Measurements from ENCODE around the gene ZNF124.
"Not testable (repeated sequence)": the region's sequence is repeated elsewhere in the genome, so short reads cannot be mapped to it uniquely, and the experiment has no call there.

ZNF124 gene

DNA sequence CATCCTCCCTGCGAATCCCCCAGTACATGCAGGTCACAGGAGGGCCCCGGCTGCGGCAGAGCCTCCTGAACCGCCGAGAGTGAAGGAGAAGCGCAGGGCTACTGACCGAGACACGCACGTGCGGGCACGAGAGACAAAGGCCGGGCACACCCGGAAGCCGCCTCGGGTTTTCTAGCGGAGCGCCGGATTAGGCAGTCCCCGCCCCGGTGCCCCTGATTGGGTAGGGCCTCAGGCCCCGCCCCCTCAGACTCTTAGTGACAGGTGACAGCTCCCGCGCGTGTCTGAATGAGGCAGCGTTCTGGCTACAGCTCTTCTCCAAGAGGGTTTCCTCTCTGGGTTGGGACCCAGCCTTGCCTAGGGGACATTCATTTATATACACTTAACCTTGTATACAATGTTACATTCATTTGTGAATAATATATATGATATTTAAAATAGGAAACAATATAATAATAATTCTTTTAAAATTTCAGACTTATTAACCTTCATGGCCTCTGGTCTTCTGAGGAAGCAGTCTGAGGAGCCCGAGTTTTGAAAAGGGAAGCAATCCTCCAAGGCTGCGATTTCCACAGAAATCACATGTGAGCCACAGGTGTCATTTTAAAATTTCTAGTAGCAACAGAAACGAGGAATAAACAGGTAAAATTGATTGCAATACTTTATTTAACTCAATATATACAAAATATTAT lies at the start of gene ZNF124:
Gene ZNF124, minus strand, starts transcription at position 146 of the 689 bp plus-strand sequence. Its CDS starts 143 bp downstream, at position 3.
- not testable (repeated sequence) for H3K4me3 Mint-ChIP-seq, H3K27me3 Mint-ChIP-seq, DNase-seq, H3K27ac Mint-ChIP-seq
- Mint-ChIP-seq H3K9me3 (peaks cover 21% of the 10 kb centered on the region), H3K4me1 (ENCODE audit: low read depth) (peaks cover 30% of the 10 kb centered on the region), H3K36me3 (ENCODE audit: low read depth) (peaks cover 32% of the 10 kb centered on the region)

- H3K36me3 Mint-ChIP-seq (ENCODE audit: low read depth); H3K4me1 Mint-ChIP-seq (ENCODE audit: low read depth); DNase-seq; H3K27ac Mint-ChIP-seq; H3K4me3 Mint-ChIP-seq: not testable (repeated sequence)
- Mint-ChIP-seq H3K9me3 (peaks cover 15% of the 10 kb centered on the region), H3K27me3 (peaks cover 14% of the 10 kb centered on the region)
Measured at GRCh38 chr1:247220280-247220679, 48.5 kb upstream of the ZNF124 start.

GRCh38 chr1:247218121-247218651 lies 46.4 kb upstream of the ZNF124 start:
- Mint-ChIP-seq H3K4me1 (ENCODE audit: low read depth) (peaks cover 15% of the 10 kb centered on the region), H3K9me3 (peaks cover 4% of the 10 kb centered on the region), H3K27ac (no peak overlapping the region), H3K4me3 (no peak overlapping the region), H3K27me3 (peaks cover 8% of the 10 kb centered on the region), H3K36me3 (ENCODE audit: low read depth) (no peaks in the 10 kb centered on the region)
- no peak for DNase-seq

DNA sequence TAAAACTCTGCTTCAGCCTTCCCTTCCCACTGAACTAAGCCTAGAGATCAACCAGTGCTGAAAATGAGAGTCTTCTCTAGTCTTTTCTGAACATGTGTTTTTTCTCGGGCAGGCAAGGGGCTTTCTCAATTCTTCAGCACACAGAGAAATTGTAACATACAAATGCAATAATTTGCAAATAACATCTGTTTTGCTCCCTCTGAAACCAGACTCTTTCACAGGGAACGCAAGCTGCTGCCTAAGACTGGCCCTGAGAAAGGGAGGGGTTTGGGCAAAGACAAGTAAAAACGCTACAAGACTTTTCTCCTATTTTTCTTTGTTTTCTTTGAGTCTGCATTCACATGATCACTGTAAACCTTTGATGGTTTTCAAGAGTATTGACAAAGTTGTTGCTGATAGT lies 44.4 kb upstream of the ZNF124 start:
- Mint-ChIP-seq H3K36me3 (ENCODE audit: low read depth) (no peaks in the 10 kb centered on the region), H3K27ac (no peak overlapping the region), H3K9me3 (no peaks in the 10 kb centered on the region), H3K27me3 (peaks cover 3% of the 10 kb centered on the region), H3K4me3 (no peak overlapping the region), H3K4me1 (ENCODE audit: low read depth) (peaks cover 34% of the 10 kb centered on the region)
- no peak for DNase-seq

- Mint-ChIP-seq H3K4me3 (no peak overlapping the region), H3K27ac (no peak overlapping the region), H3K27me3 (no peaks in the 10 kb centered on the region), H3K9me3 (no peaks in the 10 kb centered on the region), H3K4me1 (ENCODE audit: low read depth) (peaks cover 57% of the 10 kb centered on the region), H3K36me3 (ENCODE audit: low read depth) (peaks cover 25% of the 10 kb centered on the region)
- no peak for DNase-seq
Measured at GRCh38 chr1:247212627-247213617, 41.1 kb upstream of the ZNF124 start.

- H3K4me3 Mint-ChIP-seq: no peak overlapping the region
- H3K27ac Mint-ChIP-seq: no peak overlapping the region
- peaks cover 35% of the 10 kb centered on the region for H3K36me3 Mint-ChIP-seq (ENCODE audit: low read depth)
- no peaks in the 10 kb centered on the region for H3K27me3 Mint-ChIP-seq
- no peak for DNase-seq
- peaks cover 6% of the 10 kb centered on the region for H3K9me3 Mint-ChIP-seq
- peaks cover 66% of the 10 kb centered on the region for H3K4me1 Mint-ChIP-seq (ENCODE audit: low read depth)
Measured at GRCh38 chr1:247212012-247212411, 40.2 kb upstream of the ZNF124 start.

DNA sequence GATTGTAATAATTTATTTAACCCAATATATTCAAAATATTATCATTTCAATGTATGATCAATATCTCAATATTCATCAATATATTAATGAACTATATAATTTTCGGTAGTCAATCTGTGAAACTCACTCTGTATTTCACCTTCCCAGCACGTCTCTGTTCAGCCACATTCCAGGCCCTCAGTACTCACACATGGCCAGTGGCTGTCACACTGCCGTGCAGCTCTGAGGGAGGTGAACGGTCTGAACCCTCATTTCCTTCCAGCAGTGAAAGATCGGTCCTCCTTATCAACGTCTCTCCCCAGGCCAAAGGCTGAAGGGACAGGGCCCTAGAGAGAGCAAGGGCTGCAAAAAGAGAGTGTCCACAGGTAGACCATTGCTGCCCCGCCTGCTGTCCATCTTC lies 39.5 kb upstream of the ZNF124 start:
- Mint-ChIP-seq H3K4me3 (no peak overlapping the region), H3K9me3 (peaks cover 6% of the 10 kb centered on the region), H3K4me1 (ENCODE audit: low read depth) (peaks cover 65% of the 10 kb centered on the region), H3K27me3 (no peaks in the 10 kb centered on the region), H3K36me3 (ENCODE audit: low read depth) (peaks cover 41% of the 10 kb centered on the region), H3K27ac (no peak overlapping the region)
- no peak for DNase-seq

GRCh38 chr1:247210376-247211117 lies 38.7 kb upstream of the ZNF124 start:
- Mint-ChIP-seq H3K27me3 (no peaks in the 10 kb centered on the region), H3K36me3 (ENCODE audit: low read depth) (peaks cover 49% of the 10 kb centered on the region), H3K4me1 (ENCODE audit: low read depth) (peaks cover 70% of the 10 kb centered on the region), H3K4me3 (peak overlapping the region; percentile 92), H3K27ac (peak overlapping the region; percentile 96), H3K9me3 (peaks cover 9% of the 10 kb centered on the region)
- peak; percentile 94 for DNase-seq

DNA sequence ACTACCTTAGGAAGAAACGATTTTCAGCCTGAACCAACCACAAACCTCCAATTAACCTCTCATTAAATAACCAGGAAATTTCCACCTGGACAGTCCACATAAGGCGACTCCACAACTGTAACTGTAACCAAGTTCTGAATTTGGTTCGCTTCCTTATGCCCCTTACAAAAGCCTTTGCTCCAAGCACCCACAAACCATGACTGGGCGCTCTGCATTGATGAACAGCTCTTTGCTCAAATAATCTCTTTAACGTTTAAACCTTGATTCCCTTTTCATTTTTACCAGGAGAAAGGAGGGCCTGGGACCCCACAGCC lies 38.2 kb upstream of the ZNF124 start:
- H3K27me3 Mint-ChIP-seq: no peaks in the 10 kb centered on the region
- H3K9me3 Mint-ChIP-seq: peaks cover 9% of the 10 kb centered on the region
- H3K36me3 Mint-ChIP-seq (ENCODE audit: low read depth): peaks cover 53% of the 10 kb centered on the region
- DNase-seq: no peak
- H3K4me1 Mint-ChIP-seq (ENCODE audit: low read depth): peaks cover 73% of the 10 kb centered on the region
- peak overlapping the region; percentile 92 for H3K4me3 Mint-ChIP-seq
- H3K27ac Mint-ChIP-seq: peak overlapping the region; percentile 89

GRCh38 chr1:247209396-247209795 lies 37.6 kb upstream of the ZNF124 start:
- H3K36me3 Mint-ChIP-seq (ENCODE audit: low read depth): peaks cover 59% of the 10 kb centered on the region
- H3K4me1 Mint-ChIP-seq (ENCODE audit: low read depth): peaks cover 74% of the 10 kb centered on the region
- H3K4me3 Mint-ChIP-seq: peak overlapping the region; percentile 92
- peak overlapping the region; percentile 89 for H3K27ac Mint-ChIP-seq
- no peaks in the 10 kb centered on the region for H3K27me3 Mint-ChIP-seq
- no peak for DNase-seq
- peaks cover 9% of the 10 kb centered on the region for H3K9me3 Mint-ChIP-seq

DNA sequence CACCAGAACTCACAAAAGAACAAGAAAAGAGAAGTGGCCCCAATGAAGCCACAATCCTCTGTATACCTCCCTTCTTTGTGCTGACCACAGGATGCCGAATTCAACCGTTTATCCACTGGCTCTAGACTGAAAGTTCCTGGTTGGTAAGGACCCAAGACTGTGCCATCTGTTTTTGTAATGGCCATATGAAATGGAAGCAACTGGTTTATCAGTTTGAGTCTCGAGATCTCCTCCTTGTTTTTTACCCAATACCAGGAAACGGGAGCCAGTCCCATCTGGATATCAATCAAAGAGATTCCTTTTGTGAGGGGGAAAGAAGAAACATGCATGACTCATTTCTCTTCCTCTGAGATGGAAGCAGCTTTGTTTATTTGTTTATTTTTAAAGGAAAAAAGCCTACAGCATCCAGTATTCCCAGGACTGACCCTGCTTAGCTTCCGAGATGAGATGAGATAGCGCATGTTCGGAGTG lies 32.4 kb upstream of the ZNF124 start:
- H3K4me1 Mint-ChIP-seq (ENCODE audit: low read depth): peaks cover 47% of the 10 kb centered on the region
- no peaks in the 10 kb centered on the region for H3K27me3 Mint-ChIP-seq
- H3K36me3 Mint-ChIP-seq (ENCODE audit: low read depth): peaks cover 99% of the 10 kb centered on the region
- no peak for DNase-seq
- no peak overlapping the region for H3K27ac Mint-ChIP-seq
- H3K4me3 Mint-ChIP-seq: no peak overlapping the region
- H3K9me3 Mint-ChIP-seq: peaks cover 28% of the 10 kb centered on the region

DNA sequence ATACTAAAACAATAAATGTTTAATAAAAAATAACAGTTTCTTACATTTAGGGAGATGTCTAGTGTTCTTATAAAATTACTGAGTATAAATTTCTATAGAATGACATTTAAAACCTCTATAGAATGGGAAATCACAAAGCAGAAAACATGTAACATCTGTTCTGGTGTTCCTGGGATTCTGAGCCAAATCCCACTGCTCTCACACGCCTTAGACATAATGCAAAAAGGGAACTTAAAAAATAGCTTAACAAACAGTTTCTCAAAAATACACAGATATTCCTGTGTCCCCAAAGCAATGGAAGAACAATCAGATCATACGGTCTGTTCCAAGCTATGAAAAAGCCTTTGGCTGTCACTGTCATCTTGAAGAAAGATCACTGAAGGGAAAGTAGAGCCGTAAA lies 27.0 kb upstream of the ZNF124 start:
- Mint-ChIP-seq H3K36me3 (ENCODE audit: low read depth) (peaks cover 99% of the 10 kb centered on the region), H3K27me3 (no peaks in the 10 kb centered on the region), H3K4me1 (ENCODE audit: low read depth) (peaks cover 6% of the 10 kb centered on the region), H3K9me3 (peaks cover 57% of the 10 kb centered on the region), H3K4me3 (no peak overlapping the region), H3K27ac (no peak overlapping the region)
- DNase-seq: no peak

DNA sequence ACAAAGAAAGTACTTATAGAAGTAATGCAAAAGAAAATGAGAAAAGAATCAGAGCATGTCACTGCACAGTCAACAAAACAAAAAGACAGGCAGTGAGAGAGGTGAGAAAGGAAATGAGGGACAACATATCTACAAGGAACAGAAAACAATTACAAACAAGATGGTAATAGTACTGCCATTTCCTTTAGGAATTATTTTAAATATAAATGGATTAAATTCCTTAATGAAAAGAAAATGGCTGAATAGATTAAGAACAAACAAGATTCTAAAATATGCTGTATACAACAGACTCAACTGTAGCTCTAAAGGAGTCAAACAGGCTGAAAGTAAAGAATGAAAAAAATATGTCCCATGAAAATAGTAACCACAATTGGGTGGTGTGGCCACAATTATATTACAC lies 22.1 kb upstream of the ZNF124 start:
- H3K27me3 Mint-ChIP-seq: no peaks in the 10 kb centered on the region
- peaks cover 68% of the 10 kb centered on the region for H3K9me3 Mint-ChIP-seq
- no peaks in the 10 kb centered on the region for H3K4me1 Mint-ChIP-seq (ENCODE audit: low read depth)
- H3K4me3 Mint-ChIP-seq: no peak overlapping the region
- DNase-seq: no peak
- H3K27ac Mint-ChIP-seq: no peak overlapping the region
- peaks cover 96% of the 10 kb centered on the region for H3K36me3 Mint-ChIP-seq (ENCODE audit: low read depth)

Measured in activated T-cell treated with anti-CD3 and anti-CD28 coated beads, Interleukin-2, amount 50 U/mL, for 24 hours (primary cell).